IMR-90 (cell line): ENCODE results near the gene ATRX. TPM values are rescaled to one million over a fixed set of nuclear protein-coding genes. Genes with fewer than 3 reads are reported as not detected.

ENCODE experiments used
- ATAC-seq: fragments of 200-7000 bp; cut with Tn5 transposase; 2 replicates; pipeline ENCODE4 v1.9.1; 2020; ENCODE audit warnings: low read depth, mild to moderate bottlenecking, moderate library complexity
- BruUV-seq: library from RNA; stranded (reverse); fragments of 400-500 nt; replicated peaks from 2 replicates; lab custom pipeline; 2021; lab: Mats Ljungman, UMichigan
- CTCF ChIA-PET: fragments of 300-600 bp; formaldehyde crosslinking; extraction: SDS; loops from one replicate; lab custom pipeline; 2021; ENCODE audit warnings: antibody characterized with exemption; lab: Yijun Ruan, JAX
- POLR2A ChIA-PET: fragments of 300-600 bp; sonication (Branson Sonifier 250); formaldehyde crosslinking; loops from one replicate; lab custom pipeline; 2022; ENCODE audit warnings: antibody characterized with exemption; ENCODE audit not compliant: unreplicated experiment; lab: Charles Lee
- DNase-seq: peaks from one replicate; pipeline ENCODE4 v3.0.0; 2013
- H2AFZ ChIP-seq: replicated peaks from 2 replicates; pipeline ENCODE3; 2013; ENCODE audit warnings: low read length, mild to moderate bottlenecking; ENCODE audit not compliant: poor library complexity
- H2AK5ac ChIP-seq: 2 replicates; pipeline ENCODE4 v1.6.1; 2013; ENCODE audit warnings: low read depth, low read length, inconsistent platforms
- H2AK9ac ChIP-seq: replicated peaks from 2 replicates; pipeline ENCODE3; 2013; ENCODE audit warnings: mild to moderate bottlenecking, low read depth, low read length, moderate library complexity; ENCODE audit not compliant: poor library complexity
- H2BK120ac ChIP-seq: 2 replicates; pipeline ENCODE4 v1.6.1; 2013; ENCODE audit warnings: low read depth, low read length, inconsistent platforms
- H2BK15ac ChIP-seq: 3 replicates; pipeline ENCODE4 v1.6.1; 2013; ENCODE audit warnings: low read depth, low read length, inconsistent platforms
- H2BK20ac ChIP-seq: 2 replicates; pipeline ENCODE4 v1.6.1; 2013; ENCODE audit warnings: low read depth, mild to moderate bottlenecking, inconsistent platforms, low read length, moderate library complexity
- H2BK5ac ChIP-seq: 2 replicates; pipeline ENCODE4 v1.6.1; 2013; ENCODE audit warnings: mild to moderate bottlenecking, low read depth, low read length, inconsistent platforms; ENCODE audit not compliant: poor library complexity, severe bottlenecking
- H3K14ac ChIP-seq: replicated peaks from 2 replicates; pipeline ENCODE4 v1.6.1; 2013; ENCODE audit warnings: low read depth, low read length, inconsistent platforms
- H3K18ac ChIP-seq: 2 replicates; pipeline ENCODE4 v1.6.1; 2013; ENCODE audit warnings: low read depth, low read length, control low read depth
- H3K23ac ChIP-seq: 2 replicates; pipeline ENCODE4 v1.6.1; 2013; ENCODE audit warnings: low read depth, low read length, inconsistent platforms
- H3K27ac ChIP-seq: 2 replicates; pipeline ENCODE4 v1.5.1; 2013; ENCODE audit warnings: mild to moderate bottlenecking, control low read depth, low read length; ENCODE audit not compliant: insufficient read depth
- H3K27me3 ChIP-seq: 2 replicates; pipeline ENCODE4 v1.6.1; 2013; ENCODE audit warnings: low read length; ENCODE audit not compliant: control insufficient read depth, insufficient read depth
- H3K36me3 ChIP-seq: 2 replicates; pipeline ENCODE4 v1.6.1; 2013; ENCODE audit warnings: low read length, mixed read lengths; ENCODE audit not compliant: control insufficient read depth, insufficient read depth
- H3K4ac ChIP-seq: 2 replicates; pipeline ENCODE4 v1.6.1; 2013; ENCODE audit warnings: low read depth, low read length, inconsistent platforms
- H3K4me1 ChIP-seq: 2 replicates; pipeline ENCODE4 v1.6.1; 2013; ENCODE audit warnings: low read length, mixed read lengths; ENCODE audit not compliant: control insufficient read depth, insufficient read depth
- H3K4me2 ChIP-seq: 2 replicates; pipeline ENCODE4 v1.6.1; 2013; ENCODE audit warnings: low read depth, mild to moderate bottlenecking, control low read depth, low read length, moderate library complexity
- H3K4me3 ChIP-seq: 2 replicates; pipeline ENCODE4 v1.5.1; 2013; ENCODE audit warnings: low read depth, mild to moderate bottlenecking, control low read depth, low read length, moderate library complexity; ENCODE audit not compliant: insufficient read depth
- H3K56ac ChIP-seq: 2 replicates; pipeline ENCODE4 v1.6.1; 2013; ENCODE audit warnings: low read length, inconsistent platforms; ENCODE audit not compliant: insufficient read depth; ENCODE audit errors: extremely low read depth
- H3K79me1 ChIP-seq, 2 experiments: 2 replicates each; pipeline ENCODE4 v1.6.1; 2013; ENCODE audit warnings: low read length in 2 of 2, inconsistent platforms in 1 of 2, low read depth in 1 of 2
- H3K9ac ChIP-seq: 2 replicates; pipeline ENCODE4 v1.6.1; 2013; ENCODE audit warnings: low read depth, low read length, control low read depth
- H3K9me1 ChIP-seq: 2 replicates; pipeline ENCODE4 v1.6.1; 2013; ENCODE audit warnings: low read length, inconsistent platforms; ENCODE audit not compliant: insufficient read depth
- H3K9me3 ChIP-seq: 2 replicates; pipeline ENCODE4 v1.6.1; 2013; ENCODE audit warnings: low read length; ENCODE audit not compliant: control insufficient read depth, insufficient read depth
- H4K20me1 ChIP-seq: 2 replicates; pipeline ENCODE4 v1.6.1; 2013; ENCODE audit warnings: low read length, inconsistent platforms; ENCODE audit not compliant: insufficient read depth
- H4K5ac ChIP-seq: 2 replicates; pipeline ENCODE4 v1.6.1; 2013; ENCODE audit warnings: mild to moderate bottlenecking, low read depth, low read length, control low read depth
- H4K8ac ChIP-seq, 2 experiments: 2 replicates each; pipeline ENCODE4 v1.6.1; 2013; ENCODE audit warnings: low read depth in 2 of 2, low read length in 2 of 2, control low read depth in 1 of 2, inconsistent platforms in 1 of 2
- H4K91ac ChIP-seq: 2 replicates; pipeline ENCODE4 v1.6.1; 2013; ENCODE audit warnings: low read depth, low read length, inconsistent platforms; ENCODE audit not compliant: insufficient read depth
- MAFK ChIP-seq: IDR thresholded peaks from 2 replicates; pipeline ENCODE4 v1.6.1; 2012; ENCODE audit warnings: low read depth, low read length, improper control_type of control experiment
- MAZ ChIP-seq: IDR thresholded peaks from 2 replicates; pipeline ENCODE4 v1.6.1; 2012; ENCODE audit warnings: low read depth, mild to moderate bottlenecking, low read length, improper control_type of control experiment, moderate library complexity, borderline replicate concordance
- POLR2A ChIP-seq: IDR thresholded peaks from 2 replicates; pipeline ENCODE4 v1.6.1; 2012; ENCODE audit warnings: mild to moderate bottlenecking, low read depth, low read length
- RAD21 ChIP-seq: IDR thresholded peaks from 2 replicates; pipeline ENCODE4 v1.6.1; 2012; ENCODE audit warnings: low read length, improper control_type of control experiment
- RCOR1 ChIP-seq: IDR thresholded peaks from 2 replicates; pipeline ENCODE4 v1.6.1; 2012; ENCODE audit warnings: mild to moderate bottlenecking, low read length, improper control_type of control experiment; ENCODE audit not compliant: insufficient replicate concordance
- RFX5 ChIP-seq: IDR thresholded peaks from 2 replicates; pipeline ENCODE4 v1.8.0; 2012; ENCODE audit warnings: low read depth, mild to moderate bottlenecking, low read length, moderate library complexity
- WGBS, 2 experiments: methylation state at CpG; one replicate each; pipeline versions ENCODE4 v1.1.5 to v1.1.7; 2013; ENCODE audit warnings: missing lambda C conversion rate in 2 of 2; ENCODE audit not compliant: insufficient read length in 1 of 2; ENCODE audit errors: extremely low coverage in 2 of 2; 5-methylcytosine and 5-hydroxymethylcytosine counted together
- dilution Hi-C: fragments of 300-500 bp; cut with HindIII; formaldehyde crosslinking; loops from one replicate; pipeline ENCODE4 v1.14.3; 2018; ENCODE audit warnings: low sequenced_read_pairs; ENCODE audit not compliant: unreplicated experiment
- in situ Hi-C: fragments of 300-500 bp; cut with MboI; formaldehyde crosslinking; loops from 3 replicates; pipeline ENCODE4 v1.14.3; 2019; ENCODE audit warnings: low sequenced_read_pairs, inconsistent platforms, mixed read lengths
- intact Hi-C: fragments of 100-400 bp; cut with micrococcal nuclease; formaldehyde crosslinking; loops from 2 replicates; pipeline ENCODE4 v1.10.0; 2022
- polyA plus RNA-seq, 3 experiments: library from polyadenylated mRNA; depleted of rRNA; stranded (reverse); fragments of >200 nt; gene quantifications; 2 replicates each; pipeline ENCODE4 v1.2.3, GENCODE V29; 2012; ENCODE audit warnings: low replicate concordance in 1 of 3
- total RNA-seq: library from RNA; depleted of rRNA; stranded (reverse); fragments of >200 nt; gene quantifications from 2 replicates; pipeline ENCODE4 v1.2.3, GENCODE V29; 2012
- TF ChIP-seq, protein P1 (sequence below): conservative IDR thresholded peaks from 2 replicates; pipeline ENCODE4 v1.5.1; 2012; ENCODE audit warnings: mild to moderate bottlenecking, low read depth, low read length, improper control_type of control experiment
- TF ChIP-seq, protein P2 (sequence below): fragments of 150-350 bp; IDR thresholded peaks from 2 replicates; pipeline ENCODE4 v1.6.1; 2016; ENCODE audit warnings: low read depth, mild to moderate bottlenecking, low read length, moderate library complexity, borderline replicate concordance

The ATRX gene
- total and polyA plus RNA-seq, 2 of the 4 experiments (the other 2 are of a cell fraction): 20.7 to 73.8 TPM

DNA sequence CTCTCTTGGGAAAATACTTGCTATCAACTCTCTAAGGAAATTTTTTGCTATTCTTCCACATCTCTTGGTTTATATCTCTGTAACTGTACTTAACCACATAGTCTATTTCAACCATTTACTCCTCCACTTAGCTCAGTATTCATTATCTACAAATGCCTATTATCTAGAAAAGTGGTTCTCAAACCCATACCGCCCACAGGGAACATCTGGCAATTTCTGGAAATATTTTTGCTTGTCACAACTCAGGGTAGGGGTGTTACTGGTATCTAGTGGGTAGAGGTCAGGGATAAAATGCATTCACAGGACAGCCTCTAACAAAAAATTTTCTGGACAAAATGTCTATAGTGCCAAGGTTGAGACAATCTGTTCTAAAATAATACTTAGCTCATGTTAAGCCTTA, 14.4 kb downstream of the ATRX start:
- H4K91ac ChIP-seq: no peak overlapping the region
- intact Hi-C loops: no loop called here
- ATAC-seq (no peak), DNase-seq (no peak)
- peaks cover 60% of the 10 kb centered on the region for H4K20me1 ChIP-seq
- dilution Hi-C loops: no loop called here
- H3K14ac ChIP-seq: no peak overlapping the region
- H2AK5ac ChIP-seq: no peak overlapping the region
- no peak overlapping the region for H3K27ac ChIP-seq
- H3K4me3 ChIP-seq: no peak overlapping the region
- no TSS peak for BruUV-seq
- no peak overlapping the region for H3K4ac ChIP-seq
- H2AFZ ChIP-seq: no peak overlapping the region
- no peak overlapping the region for H2BK20ac ChIP-seq
- H2BK5ac ChIP-seq: no peak overlapping the region
- no peaks in the 10 kb centered on the region for H3K9me1 ChIP-seq
- H3K4me2 ChIP-seq: no peak overlapping the region
- H2BK120ac ChIP-seq: no peak overlapping the region
- H3K79me1 ChIP-seq: no peaks in the 10 kb centered on the region
- no peak overlapping the region for H2BK15ac ChIP-seq
- H3K36me3 ChIP-seq: no peaks in the 10 kb centered on the region
- no peak overlapping the region for H4K5ac ChIP-seq
- TF ChIP-seq RCOR1 (no peak), MAFK (no peak), RFX5 (no peak), RAD21 (no peak), MAZ (no peak), POLR2A (no peak)
- TF ChIP-seq, protein P1, sequence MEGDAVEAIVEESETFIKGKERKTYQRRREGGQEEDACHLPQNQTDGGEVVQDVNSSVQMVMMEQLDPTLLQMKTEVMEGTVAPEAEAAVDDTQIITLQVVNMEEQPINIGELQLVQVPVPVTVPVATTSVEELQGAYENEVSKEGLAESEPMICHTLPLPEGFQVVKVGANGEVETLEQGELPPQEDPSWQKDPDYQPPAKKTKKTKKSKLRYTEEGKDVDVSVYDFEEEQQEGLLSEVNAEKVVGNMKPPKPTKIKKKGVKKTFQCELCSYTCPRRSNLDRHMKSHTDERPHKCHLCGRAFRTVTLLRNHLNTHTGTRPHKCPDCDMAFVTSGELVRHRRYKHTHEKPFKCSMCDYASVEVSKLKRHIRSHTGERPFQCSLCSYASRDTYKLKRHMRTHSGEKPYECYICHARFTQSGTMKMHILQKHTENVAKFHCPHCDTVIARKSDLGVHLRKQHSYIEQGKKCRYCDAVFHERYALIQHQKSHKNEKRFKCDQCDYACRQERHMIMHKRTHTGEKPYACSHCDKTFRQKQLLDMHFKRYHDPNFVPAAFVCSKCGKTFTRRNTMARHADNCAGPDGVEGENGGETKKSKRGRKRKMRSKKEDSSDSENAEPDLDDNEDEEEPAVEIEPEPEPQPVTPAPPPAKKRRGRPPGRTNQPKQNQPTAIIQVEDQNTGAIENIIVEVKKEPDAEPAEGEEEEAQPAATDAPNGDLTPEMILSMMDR: no peak
- TF ChIP-seq, protein P2, sequence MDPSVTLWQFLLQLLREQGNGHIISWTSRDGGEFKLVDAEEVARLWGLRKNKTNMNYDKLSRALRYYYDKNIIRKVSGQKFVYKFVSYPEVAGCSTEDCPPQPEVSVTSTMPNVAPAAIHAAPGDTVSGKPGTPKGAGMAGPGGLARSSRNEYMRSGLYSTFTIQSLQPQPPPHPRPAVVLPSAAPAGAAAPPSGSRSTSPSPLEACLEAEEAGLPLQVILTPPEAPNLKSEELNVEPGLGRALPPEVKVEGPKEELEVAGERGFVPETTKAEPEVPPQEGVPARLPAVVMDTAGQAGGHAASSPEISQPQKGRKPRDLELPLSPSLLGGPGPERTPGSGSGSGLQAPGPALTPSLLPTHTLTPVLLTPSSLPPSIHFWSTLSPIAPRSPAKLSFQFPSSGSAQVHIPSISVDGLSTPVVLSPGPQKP: no peak
- H3K27me3 ChIP-seq: no peaks in the 10 kb centered on the region
- H2AK9ac ChIP-seq: no peak overlapping the region
- no peak overlapping the region for H3K18ac ChIP-seq
- H3K23ac ChIP-seq: no peak overlapping the region
- no peak overlapping the region for H4K8ac ChIP-seq
- H3K4me1 ChIP-seq: no peaks in the 10 kb centered on the region
- no peak overlapping the region for H3K56ac ChIP-seq
- no peak overlapping the region for H3K9ac ChIP-seq
- in situ Hi-C loops: no loop called here
- H3K9me3 ChIP-seq: no peaks in the 10 kb centered on the region
- POLR2A ChIA-PET: no interaction called here
- WGBS, 2 experiments: no CpG with 5 or more reads among the region's 1 CpG
- CTCF ChIA-PET: no interaction called here
